ENCODE measurements around the gene CCDC32.

The CCDC32 gene

GRCh38 chr15:40565333-40566238 is 744 bp upstream of the CCDC32 start:
- no peak for DNase-seq

GRCh38 chr15:40563426-40563825 is 1.4 kb downstream of the CCDC32 start:
- DNase-seq = no peak

- DNase-seq = no peak
Measured at GRCh38 chr15:40562691-40563090, 2.2 kb downstream of the CCDC32 start.

- no peak for DNase-seq
Measured at GRCh38 chr15:40558952-40559742, 5.7 kb downstream of the CCDC32 start.

- DNase-seq = no peak
Measured at GRCh38 chr15:40555876-40556275, 9.0 kb downstream of the CCDC32 start.

- no peak for DNase-seq
Measured at GRCh38 chr15:40554161-40554525, 10.7 kb downstream of the CCDC32 start.

- no peak for DNase-seq
Measured at GRCh38 chr15:40550341-40551037, 14.4 kb downstream of the CCDC32 start.

- DNase-seq = no peak
Measured at GRCh38 chr15:40549894-40550293, 14.9 kb downstream of the CCDC32 start.

- DNase-seq = no peak
Measured at GRCh38 chr15:40548610-40549009, 16.2 kb downstream of the CCDC32 start.

- DNase-seq = no peak
Measured at GRCh38 chr15:40545457-40545856, 19.4 kb downstream of the CCDC32 start.

- DNase-seq = no peak
Measured at GRCh38 chr15:40543631-40544294, 21.1 kb downstream of the CCDC32 start.

GRCh38 chr15:40543082-40543481 is 21.8 kb downstream of the CCDC32 start:
- no peak for DNase-seq

- DNase-seq = no peak
Measured at GRCh38 chr15:40538976-40539375, 25.9 kb downstream of the CCDC32 start.

- peak; percentile 55 for DNase-seq
Measured at GRCh38 chr15:40536501-40536900, 28.3 kb downstream of the CCDC32 start.

GRCh38 chr15:40534371-40534770 is 30.5 kb downstream of the CCDC32 start:
- no peak for DNase-seq

GRCh38 chr15:40533763-40534364 is 31.0 kb downstream of the CCDC32 start:
- DNase-seq = no peak

- DNase-seq = no peak
Measured at GRCh38 chr15:40528801-40529200, 36.0 kb downstream of the CCDC32 start.

GRCh38 chr15:40525855-40526254 is 39.0 kb downstream of the CCDC32 start:
- DNase-seq = no peak

- no peak for DNase-seq
Measured at GRCh38 chr15:40523611-40524010, 41.2 kb downstream of the CCDC32 start.

GRCh38 chr15:40516322-40516721 is 48.5 kb downstream of the CCDC32 start:
- no peak for DNase-seq

GRCh38 chr15:40513609-40514008 is 51.2 kb downstream of the CCDC32 start:
- no peak for DNase-seq

GRCh38 chr15:40512440-40512839 is 52.4 kb downstream of the CCDC32 start:
- no peak for DNase-seq
